AML-193 (cell line): ENCODE measurements around the gene CDC45.
"Not testable (repeated sequence)": the region's sequence is repeated elsewhere in the genome, so short reads cannot be mapped to it uniquely, and the experiment has no call there.

Experiments used
- DNase-seq, 2 experiments: peaks; one replicate each; lab custom pipeline; 2025; lab: John Stamatoyannopoulos, UW

Gene CDC45

GRCh38 chr22:19530751-19531150 lies 51.0 kb downstream of the CDC45 start:
- no peak for DNase-seq

- DNase-seq, result not testable (repeated sequence)
Measured at GRCh38 chr22:19531327-19531726, 51.6 kb downstream of the CDC45 start.

DNA sequence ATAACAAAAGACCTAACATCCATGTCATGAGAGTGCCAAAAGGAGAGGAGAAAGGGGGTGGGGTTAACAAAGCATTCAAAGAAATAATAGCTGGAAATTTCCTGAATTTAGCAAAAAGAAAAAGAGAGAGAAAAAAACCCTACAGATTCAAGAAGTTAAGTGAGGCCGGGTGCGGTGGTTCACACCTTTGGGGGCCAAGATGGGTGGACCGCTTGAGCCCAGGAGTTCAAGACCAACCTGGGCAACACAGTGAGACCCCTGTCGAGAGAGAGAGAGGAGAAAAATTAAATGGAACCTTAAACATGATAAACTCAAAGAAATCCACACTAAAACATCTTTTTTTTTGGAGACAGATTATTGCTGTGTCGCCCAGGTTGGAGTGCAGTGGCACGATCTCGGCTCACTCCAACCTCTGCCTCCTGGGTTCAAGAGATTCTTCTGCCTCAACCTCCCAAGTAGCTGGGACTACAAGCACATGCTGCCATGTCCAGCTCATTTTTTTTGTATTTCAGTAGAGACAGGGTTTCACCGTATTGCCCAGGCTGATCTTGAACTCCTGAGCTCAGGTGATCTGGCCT lies 53.4 kb downstream of the CDC45 start:
- no peak for DNase-seq

- DNase-seq, result no peak
Measured at GRCh38 chr22:19533857-19534256, 54.1 kb downstream of the CDC45 start.

- DNase-seq, result no peak
Measured at GRCh38 chr22:19535001-19535400, 55.3 kb downstream of the CDC45 start.

DNA sequence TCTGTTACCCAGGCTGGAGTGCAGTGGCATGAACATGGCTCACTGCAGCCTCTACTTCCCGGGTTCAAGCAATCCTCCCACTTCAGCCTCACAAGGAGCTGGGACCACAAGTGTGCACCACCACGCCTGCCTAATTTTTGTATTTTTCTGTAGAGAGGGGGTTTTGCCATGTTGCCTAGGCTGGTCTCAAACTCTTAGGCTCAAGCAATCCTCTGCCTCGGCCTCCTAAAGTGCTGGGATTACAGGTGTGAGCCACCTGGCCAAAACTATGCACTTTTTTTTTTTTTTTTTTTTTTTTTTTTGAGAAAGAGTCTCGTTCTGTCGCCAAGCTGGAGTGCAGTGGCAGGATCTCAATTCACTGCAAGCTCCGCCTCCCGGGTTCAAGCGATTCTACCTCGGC lies 56.8 kb downstream of the CDC45 start:
- DNase-seq, result no peak

DNA sequence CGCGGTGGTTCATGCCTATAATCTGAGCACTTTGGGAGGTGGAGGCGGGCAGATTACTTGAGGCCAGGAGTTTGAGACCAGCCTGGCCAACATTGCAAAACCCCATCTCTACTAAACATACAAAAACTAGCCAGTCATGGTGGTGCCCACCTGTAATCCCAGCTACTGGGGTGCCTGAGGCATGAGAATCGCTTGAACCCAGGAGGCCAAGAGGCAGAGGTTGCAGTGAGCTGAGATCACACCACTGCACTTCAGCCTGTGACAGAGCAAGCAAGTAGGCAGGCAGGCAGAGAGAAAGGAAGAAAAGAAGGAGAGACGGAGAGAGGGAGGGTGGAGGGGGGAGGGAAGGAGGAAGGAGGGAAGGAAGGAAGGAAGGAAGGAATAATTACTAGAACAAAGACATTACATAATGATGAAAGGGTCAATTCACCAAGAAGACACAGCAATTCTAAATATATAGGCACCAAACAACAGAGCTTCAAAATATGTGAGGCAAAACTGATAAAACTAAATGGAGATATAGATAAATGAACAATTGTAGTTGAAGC lies 58.3 kb downstream of the CDC45 start:
- no peak for DNase-seq

GRCh38 chr22:19540394-19540793 lies 60.7 kb downstream of the CDC45 start:
- DNase-seq, result no peak

GRCh38 chr22:19543970-19544708 lies 64.4 kb downstream of the CDC45 start:
- DNase-seq, result no peak

DNA sequence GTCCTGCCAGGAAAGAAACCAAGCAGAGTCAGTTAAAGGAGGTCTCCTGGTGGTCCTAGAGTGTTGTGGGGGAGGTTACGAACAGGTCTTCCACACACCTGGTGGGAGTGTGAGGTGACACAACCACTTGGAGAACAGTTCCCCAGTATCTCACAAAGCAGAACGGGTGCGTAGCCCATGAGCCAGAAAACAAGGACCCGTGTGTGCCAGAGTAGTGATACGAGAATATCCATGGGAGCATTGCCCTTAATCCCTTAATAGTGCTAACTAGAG lies 66.2 kb downstream of the CDC45 start:
- no peak for DNase-seq

GRCh38 chr22:19546680-19547079 lies 67.0 kb downstream of the CDC45 start:
- DNase-seq, result no peak

DNA sequence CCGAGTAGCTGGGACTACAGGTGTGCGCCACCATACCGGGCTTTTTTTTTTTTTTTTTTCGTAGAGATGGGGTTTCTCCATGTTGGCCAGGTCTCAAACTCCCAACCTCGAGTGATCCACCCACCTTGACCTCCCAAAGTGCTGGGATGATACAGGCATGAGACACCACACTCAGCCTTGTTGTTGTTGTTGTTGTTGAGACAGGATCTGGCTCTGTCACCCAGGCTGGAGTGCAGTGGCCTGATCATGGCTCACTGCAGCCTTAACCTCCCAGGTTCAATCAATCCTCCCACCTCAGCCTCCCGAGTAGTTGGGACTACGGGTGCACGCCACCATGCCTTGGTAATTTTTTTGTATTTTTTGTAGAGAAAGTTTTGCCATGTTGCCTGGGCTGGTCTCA lies 67.9 kb downstream of the CDC45 start:
- DNase-seq, result no peak

DNA sequence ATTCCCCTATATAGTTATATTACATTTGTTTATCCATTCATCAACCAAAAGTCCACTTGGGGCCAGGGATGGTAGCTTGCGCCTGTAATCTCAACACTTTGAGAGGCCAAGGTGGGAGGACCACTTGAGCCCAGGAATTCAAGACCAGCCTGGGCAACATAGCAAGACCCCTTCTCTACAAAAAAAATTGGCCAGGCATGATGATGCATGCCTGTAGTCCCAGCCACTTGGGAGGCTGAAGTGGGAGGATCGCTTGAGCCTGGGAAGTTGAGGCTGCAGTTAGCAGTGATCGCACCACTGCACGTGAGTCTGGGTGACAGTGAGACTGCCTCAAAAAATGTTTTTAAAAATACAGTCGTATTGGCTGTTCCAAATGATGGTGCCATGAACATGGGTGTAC lies 68.7 kb downstream of the CDC45 start:
- DNase-seq, result not testable (repeated sequence)

DNA sequence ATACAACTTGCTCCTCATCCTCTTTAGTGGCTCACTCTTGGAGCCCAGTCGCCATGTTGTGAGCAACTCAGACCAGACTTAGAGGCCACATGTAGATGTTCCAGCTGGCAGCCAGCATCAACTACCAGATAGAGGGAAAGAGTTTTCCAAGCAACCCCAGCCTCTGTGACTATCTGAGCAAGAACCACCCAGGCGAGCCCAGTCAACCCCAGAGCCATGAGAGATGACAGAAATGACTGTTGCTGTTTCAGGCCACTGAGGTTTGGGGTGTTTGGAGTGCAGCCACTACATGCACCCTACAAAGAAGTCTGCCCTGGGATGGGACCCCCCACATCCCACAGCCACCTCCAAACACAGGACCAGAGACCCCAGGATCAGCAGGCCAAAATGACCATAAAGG lies 69.2 kb downstream of the CDC45 start:
- no peak for DNase-seq

- DNase-seq, result no peak
Measured at GRCh38 chr22:19549428-19549827, 69.7 kb downstream of the CDC45 start.

DNA sequence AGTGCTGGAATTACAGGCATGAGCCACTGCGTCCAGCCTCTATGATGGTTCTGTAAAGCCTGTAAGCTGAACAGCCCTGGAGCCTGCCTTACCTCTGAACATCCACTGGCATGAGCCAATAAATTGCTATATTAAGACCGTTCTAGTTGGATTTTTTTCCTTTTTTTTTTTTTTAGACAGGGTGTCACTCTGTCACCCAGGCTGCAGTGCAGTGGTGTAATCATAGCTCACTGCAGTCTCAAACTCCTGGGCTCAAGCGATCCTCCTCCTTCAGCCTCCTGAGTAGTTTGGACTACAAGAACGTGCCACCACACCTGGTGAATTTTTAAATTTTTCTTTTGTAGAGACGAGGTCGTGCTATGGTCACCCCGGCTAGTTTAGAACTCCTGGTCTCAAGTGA lies 70.7 kb downstream of the CDC45 start:
- no peak for DNase-seq

- no peak for DNase-seq
Measured at GRCh38 chr22:19553201-19553600, 73.5 kb downstream of the CDC45 start.

GRCh38 chr22:19554834-19555404 lies 75.2 kb downstream of the CDC45 start:
- DNase-seq, result no peak

- no peak for DNase-seq
Measured at GRCh38 chr22:19555651-19556050, 75.9 kb downstream of the CDC45 start.

DNA sequence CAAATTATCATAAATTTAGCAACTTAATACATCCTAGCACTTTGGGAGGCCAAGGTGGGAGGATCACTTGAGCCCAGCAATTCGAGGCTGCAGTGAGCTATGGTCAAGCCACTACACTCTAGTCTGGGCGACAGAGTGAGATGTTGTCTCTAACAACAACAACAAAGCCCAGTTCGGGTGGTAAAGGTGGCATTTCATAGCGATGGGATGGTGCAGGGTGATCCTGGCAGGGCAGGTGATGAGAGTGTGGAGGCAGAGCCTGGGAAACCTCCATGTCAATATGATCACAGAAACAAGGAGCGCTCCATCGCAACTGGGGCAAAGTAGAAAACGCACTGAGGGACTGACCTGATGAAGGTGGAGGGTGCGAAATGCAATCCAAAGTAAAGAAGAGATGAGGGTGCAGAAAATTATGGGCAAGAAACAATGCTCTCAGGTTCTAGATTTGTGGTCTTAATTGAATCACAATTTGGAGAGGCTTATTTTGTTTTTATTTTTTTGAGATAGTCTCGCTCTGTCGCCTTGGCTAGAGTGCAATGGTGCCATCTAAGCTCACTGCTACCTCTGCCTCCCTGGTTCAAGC lies 77.3 kb downstream of the CDC45 start:
- no peak for DNase-seq

DNA sequence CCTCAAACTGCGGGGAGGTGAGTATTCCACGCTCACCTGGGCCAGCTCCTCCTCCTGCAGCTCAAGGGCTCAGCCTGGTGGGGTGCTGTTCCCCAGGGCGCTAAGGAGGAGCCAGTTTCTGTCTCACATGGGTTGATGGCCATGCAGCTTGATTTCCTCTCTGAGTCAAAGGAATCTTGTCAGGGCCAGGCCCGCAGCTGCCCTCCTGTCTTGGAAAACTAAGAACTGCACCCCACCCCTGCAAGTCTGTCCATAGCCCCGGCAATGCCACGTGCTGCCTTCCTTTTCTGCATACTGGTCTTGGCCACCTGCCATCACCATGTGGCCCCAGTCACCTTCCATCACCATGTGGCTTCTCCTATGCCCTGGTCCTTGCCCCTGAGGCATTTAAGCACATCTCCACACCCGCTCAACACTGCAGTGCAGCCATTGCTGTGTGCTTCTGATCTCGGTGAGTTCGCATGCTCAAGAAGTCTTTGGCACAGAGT lies 79.6 kb downstream of the CDC45 start:
- no peak for DNase-seq

GRCh38 chr22:19559956-19560355 lies 80.2 kb downstream of the CDC45 start:
- DNase-seq, result no peak
